Measurements from ENCODE around the gene CXCL17. TPM values are rescaled to one million over a fixed set of nuclear protein-coding genes. Genes with fewer than 3 reads are reported as not detected.

Gene CXCL17
- total RNA-seq, 1 donor from 2014 or later: 2.2 TPM

GRCh38 chr19:42423462-42424344 is 19.0 kb downstream of the CXCL17 start:
- DNase-seq: peak; percentile 97

- DNase-seq: peak; percentile 71
Observed at GRCh38 chr19:42422901-42423461, 19.8 kb downstream of the CXCL17 start.

GRCh38 chr19:42422092-42422900 is 20.4 kb downstream of the CXCL17 start:
- peak; percentile 29 for DNase-seq

- no peak for DNase-seq
Observed at GRCh38 chr19:42421591-42422031, 21.1 kb downstream of the CXCL17 start.

GRCh38 chr19:42421101-42421500 is 21.6 kb downstream of the CXCL17 start:
- no peak for DNase-seq

GRCh38 chr19:42420055-42420544 is 22.6 kb downstream of the CXCL17 start:
- no peak for DNase-seq

GRCh38 chr19:42419309-42419708 is 23.4 kb downstream of the CXCL17 start:
- no peak for DNase-seq

GRCh38 chr19:42412661-42413076 is 30.1 kb downstream of the CXCL17 start:
- DNase-seq: peak; percentile 56

- DNase-seq: peak; percentile 53
Observed at GRCh38 chr19:42412227-42412626, 30.5 kb downstream of the CXCL17 start.

- DNase-seq: no peak
Observed at GRCh38 chr19:42411581-42412178, 31.1 kb downstream of the CXCL17 start.

GRCh38 chr19:42410371-42410770 is 32.4 kb downstream of the CXCL17 start:
- no peak for DNase-seq

- no peak for DNase-seq
Observed at GRCh38 chr19:42409477-42409876, 33.3 kb downstream of the CXCL17 start.

- DNase-seq: no peak
Observed at GRCh38 chr19:42407816-42408175, 35.0 kb downstream of the CXCL17 start.

- no peak for DNase-seq
Observed at GRCh38 chr19:42407085-42407815, 35.5 kb downstream of the CXCL17 start.

GRCh38 chr19:42406111-42406510 is 36.6 kb downstream of the CXCL17 start:
- DNase-seq: no peak

GRCh38 chr19:42403586-42403985 is 39.2 kb downstream of the CXCL17 start:
- DNase-seq: no peak

- no peak for DNase-seq
Observed at GRCh38 chr19:42402376-42403116, 40.2 kb downstream of the CXCL17 start.

- DNase-seq: peak; percentile 93
Observed at GRCh38 chr19:42401365-42402303, 41.1 kb downstream of the CXCL17 start.

- DNase-seq: no peak
Observed at GRCh38 chr19:42400404-42400803, 42.3 kb downstream of the CXCL17 start.

Measured in tongue (tissue), 2 donors.